ENCODE measurements around the gene SYP. TPM values are rescaled to one million over a fixed set of nuclear protein-coding genes. Genes with fewer than 3 reads are reported as not detected.

SYP gene
- 2.6 to 3.5 TPM (median 2.7 TPM) in 5 replicates for total RNA-seq (2022; extraction: Qiagen RNA extraction)

GRCh38 chrX:49199906-49200771 is at the start of gene SYP:
Gene SYP, minus strand, starts transcription at chrX:49200193. Its CDS starts 7 bp downstream, at chrX:49200186.

DNA sequence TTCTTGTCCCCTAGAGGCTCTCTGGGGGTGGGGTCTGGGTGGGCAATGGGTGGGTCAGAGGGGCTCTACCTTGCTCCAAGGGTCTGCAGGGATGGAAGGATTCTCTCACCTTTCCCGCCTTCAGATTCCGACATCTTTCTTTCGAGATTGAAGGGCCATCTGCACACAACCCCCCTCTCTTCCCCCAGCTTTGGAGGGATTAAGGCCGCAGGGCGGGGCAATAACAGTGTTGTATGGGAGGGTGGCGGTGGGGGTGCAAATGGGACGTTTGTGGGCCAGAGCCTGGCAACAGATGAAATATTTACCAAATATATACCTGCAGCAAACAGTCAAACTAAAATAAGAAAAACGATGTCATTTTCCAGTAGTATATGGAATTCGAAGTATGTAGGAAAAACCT is 33.2 kb upstream of the SYP start, which contains the start of gene CACNA1F:
Gene CACNA1F (minus strand): TSS at position 165 of the 400 bp plus-strand sequence. CDS start 31 bp downstream, at position 134.

GRCh38 chrX:49186125-49187027 is 13.6 kb downstream of the SYP start, which contains the start of gene PRICKLE3:
Gene PRICKLE3, minus strand, starts transcription at chrX:49186373. Its CDS starts 76 bp downstream, at chrX:49186297.

GRCh38 chrX:49171752-49172279 is 28.2 kb downstream of the SYP start, which contains the start of gene PLP2:
Gene PLP2, plus strand, starts transcription at chrX:49171898. Its CDS starts 103 bp downstream, at chrX:49172001.

GRCh38 chrX:49162620-49163019 is 37.4 kb downstream of the SYP start, which contains the start of gene MAGIX:
Gene MAGIX, plus strand, starts transcription at chrX:49162758. Its CDS starts 132 bp downstream, at chrX:49162890.

Other genes starting within 250 kb of the SYP start
- gene OTUD5, start 242.6 kb downstream of the SYP start, total RNA-seq (2022; extraction: Qiagen RNA extraction): 60.0 to 65.8 TPM (median 64.1 TPM) in 5 replicates
- 0.98 to 1.4 TPM (median 1.3 TPM) in 5 replicates for gene KCND1, start 228.3 kb downstream of the SYP start, total RNA-seq (2022; extraction: Qiagen RNA extraction)
- 18.1 to 23.3 TPM (median 21.3 TPM) in 5 replicates for gene GRIPAP1, start 197.9 kb downstream of the SYP start, total RNA-seq (2022; extraction: Qiagen RNA extraction)
- 46.9 to 59.1 TPM (median 58.1 TPM) in 5 replicates for gene TFE3, start 156.8 kb downstream of the SYP start, total RNA-seq (2022; extraction: Qiagen RNA extraction)
- 2.4 to 4.2 TPM (median 3.7 TPM) in 5 replicates for gene CCDC120, start 141.2 kb downstream of the SYP start, total RNA-seq (2022; extraction: Qiagen RNA extraction)
- gene PRAF2, start 126.2 kb downstream of the SYP start, total RNA-seq (2022; extraction: Qiagen RNA extraction): 38.2 to 45.7 TPM (median 43.2 TPM) in 5 replicates
- gene WDR45, start 120.3 kb downstream of the SYP start, total RNA-seq (2022; extraction: Qiagen RNA extraction): 46.8 to 62.3 TPM (median 60.5 TPM) in 5 replicates
- gene GPKOW, start 76.5 kb downstream of the SYP start, total RNA-seq (2022; extraction: Qiagen RNA extraction): 22.4 to 27.3 TPM (median 25.1 TPM) in 5 replicates
- gene MAGIX, start 37.4 kb downstream of the SYP start, total RNA-seq (2022; extraction: Qiagen RNA extraction): 1.7 to 4.5 TPM (median 3.3 TPM) in 5 replicates
- 328 to 441 TPM (median 436 TPM) in 5 replicates for gene PLP2, start 28.3 kb downstream of the SYP start, total RNA-seq (2022; extraction: Qiagen RNA extraction)
- 15.1 to 22.0 TPM (median 20.1 TPM) in 5 replicates for gene PRICKLE3, start 13.8 kb downstream of the SYP start, total RNA-seq (2022; extraction: Qiagen RNA extraction)
- not detected in 5 replicates for gene CACNA1F, start 33.1 kb upstream of the SYP start, total RNA-seq (2022; extraction: Qiagen RNA extraction)
- 12.7 to 16.3 TPM (median 15.9 TPM) in 5 replicates for gene CCDC22, start 35.3 kb upstream of the SYP start, total RNA-seq (2022; extraction: Qiagen RNA extraction)
- gene FOXP3, start 64.5 kb upstream of the SYP start, total RNA-seq (2022; extraction: Qiagen RNA extraction): 0.06 to 0.18 TPM (median 0.11 TPM) in 5 replicates
- 2.4 to 3.9 TPM (median 3.0 TPM) in 5 replicates for gene PPP1R3F, start 69.6 kb upstream of the SYP start, total RNA-seq (2022; extraction: Qiagen RNA extraction)
- not detected in 5 replicates for gene GAGE10, start 103.5 kb upstream of the SYP start, total RNA-seq (2022; extraction: Qiagen RNA extraction)
- not detected in 5 replicates for gene GAGE12J, start 121.8 kb upstream of the SYP start, total RNA-seq (2022; extraction: Qiagen RNA extraction)
- gene GAGE13, start 131.4 kb upstream of the SYP start, total RNA-seq (2022; extraction: Qiagen RNA extraction): 0.17 TPM in 1 of 5 replicates, not detected in the others

Measured in A549 treated with CORT108297 at 1 μM for 4 hours (cell line).